Activated CD4-positive, alpha-beta T cell treated with anti-CD3 and anti-CD28 coated beads, Interleukin-2, amount 50 U/mL, for 48 hours (primary cell): ENCODE results near the gene PARD3B.

Experiments used
- DNase-seq, 2 experiments: peaks; one replicate each; pipeline ENCODE4 v3.0.0-alpha.2; 2020

PARD3B gene

DNA sequence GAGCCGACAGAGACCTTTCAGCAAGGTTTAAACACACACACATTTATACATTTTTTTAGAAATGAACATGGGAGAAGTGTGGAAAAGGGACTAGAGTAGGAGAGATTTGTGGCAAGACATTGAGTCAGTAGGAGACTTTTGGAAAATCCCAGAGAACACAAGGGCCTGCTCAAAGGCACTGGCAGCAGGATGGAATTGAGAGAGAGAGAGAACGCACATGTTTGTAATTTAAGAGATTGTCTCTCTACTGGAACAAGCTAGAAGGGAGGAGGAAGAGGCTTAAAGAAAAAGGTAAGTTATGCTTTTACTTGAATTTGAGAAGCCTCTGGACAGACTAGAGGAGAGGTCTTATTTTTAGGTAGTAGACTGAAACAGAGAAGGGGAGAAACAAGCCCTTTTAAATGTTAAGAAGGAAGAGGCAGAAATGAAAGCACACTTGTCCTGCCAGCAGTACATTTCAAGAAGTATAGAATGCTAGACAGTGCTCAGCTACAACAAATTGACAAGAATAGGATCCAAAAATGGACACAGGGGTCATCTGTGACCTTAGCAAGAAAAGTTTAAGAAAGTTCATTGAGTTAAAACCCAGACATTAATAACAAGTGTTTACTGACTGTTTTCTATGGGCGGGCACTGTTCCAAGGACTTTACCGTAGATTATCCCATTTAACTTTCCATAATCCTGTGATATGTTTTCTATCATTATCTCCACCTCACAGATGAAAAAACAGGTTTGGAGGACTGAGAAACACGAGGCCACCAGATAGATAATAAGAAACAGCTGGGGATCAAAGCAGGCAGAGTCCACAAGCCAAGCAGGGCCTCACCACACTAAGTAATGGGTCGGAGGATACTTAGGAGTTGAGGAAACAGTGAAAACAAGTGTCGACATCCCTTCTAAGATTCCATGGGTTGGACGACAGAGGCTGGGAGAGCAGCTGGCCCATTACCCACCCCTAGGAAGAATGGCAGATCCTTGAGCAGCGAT lies 830.5 kb downstream of the PARD3B start:
- no peak for DNase-seq

DNA sequence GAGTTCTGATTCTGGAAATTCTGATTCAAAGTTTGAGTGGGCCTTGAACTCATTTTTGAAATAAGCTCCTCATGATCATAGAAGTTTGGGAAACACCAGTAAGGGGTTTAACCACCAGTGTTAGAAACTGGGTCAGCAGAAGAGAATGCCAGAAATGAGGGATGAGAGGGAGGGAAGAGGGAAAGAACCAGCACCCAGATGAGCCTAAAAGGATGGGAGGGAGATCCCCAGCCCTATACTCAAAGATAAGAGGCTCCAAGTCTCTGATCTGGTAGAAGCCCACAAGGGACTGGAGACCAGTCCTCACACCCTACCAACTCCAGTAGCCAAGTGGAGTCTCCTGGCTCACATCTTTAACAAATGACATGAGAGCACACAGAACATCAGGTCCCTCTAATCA lies 832.0 kb downstream of the PARD3B start:
- no peak for DNase-seq

DNA sequence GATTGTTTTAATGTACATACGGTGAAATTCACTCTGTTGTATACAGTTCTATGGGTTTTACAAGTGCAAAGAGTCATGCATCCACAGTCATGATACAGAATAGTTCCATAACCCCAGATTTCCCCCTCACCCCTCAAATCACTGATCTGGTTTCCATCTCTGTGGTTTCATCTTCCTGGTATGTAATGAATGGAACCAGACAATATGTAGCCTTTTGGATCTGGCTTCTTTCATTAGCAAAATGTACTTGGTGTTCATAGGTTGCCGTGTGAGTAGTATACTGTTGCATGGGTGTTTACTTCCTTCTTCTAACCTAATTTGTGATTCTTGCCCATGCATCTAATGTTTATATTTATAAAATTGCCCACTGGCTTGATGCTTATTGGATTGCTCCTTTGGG lies 838.3 kb downstream of the PARD3B start:
- no peak for DNase-seq

DNA sequence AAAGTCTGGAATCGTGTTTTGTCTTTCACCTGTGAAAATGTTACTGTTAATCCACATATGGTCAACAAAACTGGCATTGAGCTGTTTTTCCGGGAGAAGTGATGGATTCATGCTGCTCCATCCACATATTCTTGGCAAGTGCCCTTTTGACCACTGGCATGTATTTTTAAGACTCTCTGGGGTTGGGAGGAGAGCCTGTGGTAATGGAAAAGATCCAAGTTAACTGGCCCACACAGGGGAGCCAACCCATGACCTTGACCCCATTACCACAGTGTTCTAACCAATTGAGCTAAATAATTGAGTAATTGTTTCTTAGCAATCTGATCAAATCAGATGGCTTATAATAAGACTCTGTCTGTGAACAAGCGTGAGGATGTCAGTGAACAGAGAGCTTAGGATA lies 840.8 kb downstream of the PARD3B start:
- no peak for DNase-seq

DNA sequence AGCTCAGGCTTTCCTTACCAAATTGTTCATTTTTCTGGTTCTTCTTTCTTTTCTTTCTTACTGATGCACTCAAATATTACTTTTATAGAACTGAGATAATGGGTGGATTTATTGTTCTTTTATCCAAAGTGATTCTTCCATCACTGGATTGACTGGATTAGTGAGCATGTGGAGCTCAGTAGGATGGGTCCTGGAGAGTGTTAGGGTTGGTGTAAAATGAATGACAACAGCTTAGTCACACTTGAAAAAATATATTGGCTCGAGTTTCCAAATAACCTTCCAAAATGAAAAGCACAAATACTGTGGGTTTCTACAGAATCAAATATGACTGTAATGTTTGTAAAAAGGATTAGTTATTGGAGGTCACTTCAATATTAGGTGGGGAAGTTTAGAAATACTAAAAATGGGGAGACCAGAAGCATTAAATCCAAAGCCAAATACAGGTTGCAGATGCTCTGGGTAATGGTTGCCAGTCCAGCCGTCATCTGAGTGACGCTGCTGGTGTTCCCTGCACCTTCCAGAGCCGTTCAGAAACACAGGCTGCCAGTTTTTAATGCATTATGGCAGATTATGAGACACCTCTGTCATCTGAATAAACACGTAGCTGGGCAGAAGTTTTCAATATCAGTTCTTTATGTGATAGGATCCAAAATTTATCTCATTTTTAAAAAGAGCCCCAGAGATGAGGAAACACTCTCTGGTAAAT lies 842.2 kb downstream of the PARD3B start:
- no peak for DNase-seq

DNA sequence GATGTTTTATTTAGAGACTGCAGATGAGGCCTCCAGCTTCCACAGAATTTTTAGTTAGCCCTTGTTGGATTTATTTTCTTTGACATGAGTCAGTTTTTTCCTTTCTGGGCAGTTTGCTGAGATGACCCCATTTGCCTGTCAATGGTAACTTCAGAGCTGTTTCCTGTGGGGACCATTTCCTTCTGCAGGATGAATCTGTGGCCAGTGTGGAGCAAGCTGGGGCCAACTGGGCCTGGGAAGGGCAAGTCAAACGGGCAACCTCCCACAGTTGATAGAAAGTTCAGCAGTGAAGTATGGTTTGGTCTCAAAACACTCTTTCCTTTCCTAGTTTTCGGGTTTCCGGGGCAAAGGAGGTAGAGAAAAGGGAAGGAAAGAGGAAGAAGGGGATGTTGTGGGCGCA lies 845.6 kb downstream of the PARD3B start:
- no peak for DNase-seq

DNA sequence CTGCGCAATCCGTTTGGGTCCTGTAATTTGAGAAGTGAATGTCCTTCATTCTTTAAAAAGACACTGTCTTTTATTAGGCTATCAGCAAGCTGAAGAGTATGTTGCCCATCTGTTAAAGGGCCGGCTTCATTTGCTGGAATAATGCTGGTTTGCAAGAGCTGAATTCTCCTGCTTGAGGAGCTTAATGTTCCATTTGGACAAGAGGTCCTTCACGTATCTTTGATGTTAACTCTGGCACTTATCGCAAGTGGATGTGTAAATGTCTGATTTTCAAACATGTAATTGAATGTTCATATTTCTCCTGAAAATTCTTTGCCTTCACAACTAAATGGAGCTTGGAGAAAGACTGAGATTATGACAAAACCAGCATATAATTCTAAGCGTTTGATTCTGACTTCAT lies 856.2 kb downstream of the PARD3B start:
- no peak for DNase-seq

DNA sequence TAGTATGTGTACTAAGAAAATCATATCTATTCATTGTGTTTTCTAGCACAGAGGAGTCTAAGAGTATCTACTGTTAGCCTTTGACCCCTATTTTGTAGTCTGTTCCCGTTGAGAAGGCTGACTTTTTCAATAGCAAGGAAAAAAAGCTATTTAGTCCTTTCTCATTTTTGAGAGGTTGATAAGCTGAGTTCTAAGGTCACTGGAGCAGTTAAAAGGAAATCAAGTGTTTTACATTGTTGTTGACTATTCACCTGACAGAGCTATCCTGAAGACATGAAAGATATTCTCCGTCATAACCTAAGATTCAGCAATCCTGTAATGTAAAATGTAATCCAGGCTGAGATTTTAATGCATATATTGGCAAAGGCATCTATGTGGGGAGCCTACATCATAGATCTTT lies 856.7 kb downstream of the PARD3B start:
- DNase-seq, result no peak

DNA sequence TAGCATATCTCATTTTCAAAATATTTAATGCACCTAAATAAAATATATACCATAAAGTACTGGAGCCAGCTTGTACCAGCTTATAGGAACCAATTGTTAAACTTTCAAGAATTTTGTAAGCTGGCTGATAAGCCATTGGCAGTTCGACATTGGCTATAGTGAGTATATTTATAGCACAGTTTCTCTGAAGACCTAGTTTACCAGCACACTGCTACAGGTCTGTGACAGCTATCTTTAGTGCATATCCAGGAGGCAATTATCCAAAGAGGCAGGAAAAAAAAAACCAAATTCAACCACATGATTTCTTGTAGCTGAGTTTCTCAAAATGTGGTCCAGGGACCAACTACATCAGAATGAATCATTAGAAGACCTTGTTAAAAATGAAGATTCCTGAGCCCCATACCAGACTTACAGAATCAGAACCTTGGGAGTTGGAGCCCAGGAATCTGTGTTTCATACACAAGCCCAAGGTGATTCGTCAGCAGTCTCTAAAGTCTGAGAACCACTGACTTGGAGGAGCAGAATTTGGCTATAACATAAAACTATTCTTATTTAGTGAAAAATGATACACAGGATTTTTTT lies 858.1 kb downstream of the PARD3B start:
- no peak for DNase-seq

DNA sequence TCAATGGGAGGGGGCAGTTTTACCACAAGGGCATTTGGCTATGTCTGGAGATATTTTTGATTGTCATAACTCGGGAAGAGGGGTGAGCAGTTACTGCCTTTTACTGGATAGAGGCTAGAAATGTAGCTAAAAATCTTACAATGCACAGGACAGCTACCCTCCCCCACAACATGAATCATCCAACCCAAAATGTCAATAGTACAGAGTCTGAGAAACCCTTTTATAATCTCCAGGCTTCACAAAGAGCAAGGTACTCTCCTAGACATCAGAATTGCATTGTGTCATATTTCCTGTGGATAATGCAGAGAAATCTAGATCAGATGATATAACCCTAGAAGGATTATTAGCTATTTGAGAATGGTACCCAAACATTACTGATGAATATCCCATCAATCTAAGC lies 859.9 kb downstream of the PARD3B start:
- no peak for DNase-seq

DNA sequence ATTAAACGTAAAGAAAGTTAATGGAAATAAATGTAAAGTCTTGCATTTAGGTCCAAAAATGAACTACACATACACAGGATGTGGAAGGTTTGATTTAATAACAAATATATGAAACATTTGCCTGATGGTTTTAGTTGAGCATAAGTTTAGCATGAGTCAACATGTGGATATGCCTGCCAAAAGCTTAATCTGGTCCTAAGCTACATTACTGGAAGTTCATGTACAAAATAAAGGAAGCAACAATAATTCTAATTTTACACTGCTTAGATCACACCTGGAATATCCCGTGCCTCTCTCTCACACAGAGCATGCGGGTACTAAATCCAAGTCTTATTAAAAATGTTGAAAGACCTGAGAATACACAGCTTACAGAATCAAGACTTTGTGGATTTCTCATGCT lies 860.5 kb downstream of the PARD3B start:
- no peak for DNase-seq

DNA sequence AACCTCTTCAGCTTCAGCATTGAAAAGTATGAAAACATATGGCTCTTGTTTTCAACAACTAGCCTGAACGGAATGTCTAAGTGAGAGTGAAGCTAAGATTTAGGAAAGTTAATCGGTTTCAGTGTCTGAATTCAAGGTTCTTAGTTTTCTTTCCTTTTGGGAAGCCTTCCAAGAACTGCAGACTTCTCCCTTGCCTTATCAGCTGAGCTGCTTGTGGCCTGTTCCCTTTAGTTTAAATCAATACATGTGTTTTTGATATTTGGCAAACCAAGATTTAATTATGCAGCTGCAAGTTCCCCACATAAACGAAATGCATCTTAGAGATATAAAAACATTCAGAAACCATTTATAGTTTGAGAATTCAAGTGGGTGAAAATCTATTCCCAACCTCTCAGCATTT lies 862.7 kb downstream of the PARD3B start:
- DNase-seq, result no peak

DNA sequence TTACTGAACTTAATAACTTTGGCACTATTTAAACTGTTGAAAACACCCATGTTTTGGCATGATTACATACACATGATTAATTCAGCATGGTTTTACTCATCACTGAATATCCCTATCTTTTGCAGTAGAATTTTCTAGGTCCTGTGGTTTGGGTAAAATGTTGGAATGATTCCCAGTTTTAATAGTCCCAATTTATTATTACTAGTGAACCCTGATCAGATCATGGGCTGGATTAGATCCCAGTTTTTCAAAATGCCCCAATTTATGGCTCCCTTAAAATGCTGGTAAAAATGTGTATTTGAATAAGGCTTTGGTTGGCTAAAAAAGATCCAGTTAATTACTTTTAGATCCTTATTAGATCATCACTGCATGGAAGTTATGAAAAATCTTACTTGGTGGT lies 863.4 kb downstream of the PARD3B start:
- DNase-seq, result no peak

DNA sequence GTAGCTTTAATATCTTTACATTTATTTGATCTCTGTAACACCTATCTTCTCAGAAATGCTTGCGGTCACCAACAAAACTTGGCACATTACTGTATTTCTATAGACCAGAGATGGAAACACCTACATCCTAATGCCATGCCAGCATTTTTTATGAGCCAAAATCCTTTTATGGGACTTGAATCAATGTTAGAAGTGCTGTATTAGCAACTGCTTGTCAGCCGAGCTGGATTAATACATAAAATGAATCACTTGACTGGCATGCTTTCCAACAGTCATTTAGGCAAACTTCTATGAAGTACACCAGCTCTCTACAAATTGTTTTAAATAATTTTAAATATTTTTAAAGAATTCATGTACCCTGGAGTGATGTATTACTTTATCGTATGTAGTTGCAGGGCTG lies 864.1 kb downstream of the PARD3B start:
- DNase-seq, result no peak

DNA sequence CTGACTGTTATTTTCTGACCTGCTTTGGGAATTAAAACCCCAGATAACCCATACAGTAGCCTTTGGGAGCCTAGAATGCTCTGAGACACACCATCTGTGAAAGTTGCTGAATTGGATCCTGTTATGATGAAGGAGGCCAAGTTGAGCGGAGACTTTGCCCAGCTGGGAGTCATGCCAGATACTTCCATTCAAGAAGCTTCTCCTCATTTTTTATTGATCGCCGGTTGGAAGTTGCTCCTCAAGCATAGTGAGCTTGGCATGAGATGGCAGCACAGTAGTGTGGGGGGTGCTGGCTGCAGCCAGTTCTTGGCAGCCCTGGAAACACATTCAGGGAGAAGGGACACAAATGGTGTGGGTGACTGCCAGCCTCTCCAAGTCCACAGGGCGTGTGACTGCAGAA lies 866.3 kb downstream of the PARD3B start:
- DNase-seq, result no peak

DNA sequence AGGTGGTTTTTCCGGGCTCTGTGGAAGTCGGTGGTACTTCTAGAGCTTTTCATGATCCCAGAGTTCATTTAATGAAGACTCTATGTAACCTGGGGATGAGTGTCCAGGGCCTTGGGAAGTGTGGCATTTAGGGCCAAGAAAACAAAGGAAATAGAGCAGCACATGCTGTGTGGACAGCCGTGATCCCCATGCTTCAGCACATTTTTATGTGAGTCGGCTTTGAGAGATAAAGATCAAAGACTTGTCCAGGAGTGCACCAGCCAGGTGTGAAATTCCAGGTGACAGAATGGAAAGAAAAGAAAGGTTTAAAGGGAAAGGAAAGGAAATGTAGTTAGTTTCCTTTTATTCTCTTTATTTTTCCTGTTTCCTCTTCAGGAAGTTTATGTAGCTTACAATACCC lies 879.1 kb downstream of the PARD3B start:
- DNase-seq, result no peak

DNA sequence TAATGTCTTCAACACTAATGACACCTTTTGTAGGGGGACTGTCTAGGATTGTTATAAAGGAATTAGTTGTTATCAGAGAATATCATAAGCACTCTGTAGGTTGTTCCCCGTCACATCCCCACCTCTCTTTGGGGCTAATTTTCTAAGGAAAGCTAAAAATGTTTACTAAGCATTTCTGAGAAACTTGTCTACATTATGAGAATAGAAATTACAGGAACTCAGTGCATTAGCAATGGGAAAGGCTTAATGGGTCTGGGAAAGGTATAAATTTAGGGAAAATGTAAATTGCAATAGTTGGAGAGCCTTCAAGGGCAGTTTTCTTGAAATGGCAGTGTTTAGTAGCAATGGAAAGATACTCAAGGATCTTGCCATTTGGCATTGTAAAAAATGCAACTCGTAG lies 879.8 kb downstream of the PARD3B start:
- no peak for DNase-seq

DNA sequence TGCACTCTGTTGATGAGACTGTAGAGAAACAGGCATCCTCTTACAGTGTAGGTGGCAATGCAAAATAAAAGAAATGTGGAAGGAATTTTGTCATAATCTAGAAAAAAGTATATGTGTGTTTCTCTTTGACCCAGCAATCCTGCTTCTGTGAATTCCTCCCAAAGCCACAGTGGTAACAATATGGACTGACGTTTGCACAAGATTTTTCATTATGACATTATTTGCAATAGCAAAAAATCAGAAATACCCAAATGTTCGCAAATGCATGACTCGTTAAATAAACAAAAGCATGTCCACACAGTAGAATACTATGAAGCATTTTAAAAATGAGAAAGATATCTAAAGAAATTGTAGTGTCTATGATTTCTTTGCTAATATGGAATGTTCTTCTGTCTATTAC lies 881.8 kb downstream of the PARD3B start:
- no peak for DNase-seq

DNA sequence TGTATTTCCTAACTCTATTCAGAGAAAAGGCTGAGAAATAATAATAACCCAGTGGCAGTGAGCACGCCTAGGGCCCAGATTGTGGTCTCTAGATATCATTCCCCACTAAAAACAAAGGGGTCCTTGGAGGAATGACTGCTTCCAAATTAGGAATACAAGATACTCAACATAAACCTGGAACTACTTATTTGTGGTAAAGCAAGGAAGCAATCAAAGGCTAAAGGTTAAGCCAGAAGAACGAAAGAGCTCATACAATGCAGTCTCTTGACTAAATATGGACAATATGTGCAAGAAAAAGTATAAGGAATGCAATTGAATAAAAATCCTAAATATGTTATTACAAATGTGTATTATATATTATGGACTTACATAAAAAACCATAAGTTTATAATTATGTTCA lies 883.5 kb downstream of the PARD3B start:
- DNase-seq, result no peak

DNA sequence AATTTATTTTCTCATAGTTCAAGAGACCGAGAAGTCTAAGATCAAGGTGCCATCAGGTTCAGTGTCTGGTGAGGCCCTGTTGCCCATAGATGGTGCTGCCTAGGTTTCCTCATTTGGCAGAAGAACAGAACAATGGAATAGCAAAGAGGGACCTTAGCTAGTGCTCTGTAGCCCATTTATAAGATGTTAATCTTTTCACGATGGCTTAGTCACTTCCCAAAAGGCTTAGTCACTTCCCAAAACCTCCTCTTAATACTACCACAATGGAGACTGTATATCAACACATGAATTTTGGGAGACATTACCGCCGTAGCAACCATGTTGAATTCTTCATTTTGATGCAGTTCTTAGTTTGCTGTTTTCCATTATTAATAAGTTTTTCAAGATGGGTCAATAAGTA lies 890.7 kb downstream of the PARD3B start:
- DNase-seq, result no peak

DNA sequence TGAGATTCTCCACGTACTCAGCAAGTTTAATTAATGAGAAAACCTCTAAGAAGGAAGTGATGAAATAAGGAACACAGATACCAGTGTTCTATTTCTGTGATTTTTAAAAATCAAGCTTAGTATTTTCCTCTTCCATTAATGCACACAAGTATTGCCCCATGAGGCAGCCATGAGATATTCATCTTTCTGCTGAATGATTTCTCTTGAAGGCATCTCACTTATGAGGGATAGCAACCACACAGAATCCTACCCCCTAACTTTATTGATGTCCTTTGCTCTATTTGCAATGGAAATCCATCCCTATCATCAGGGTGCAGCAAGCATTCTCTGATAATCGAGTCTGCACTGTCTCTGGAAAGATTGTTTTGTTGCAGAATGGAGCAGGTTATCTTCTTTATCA lies 893.0 kb downstream of the PARD3B start:
- DNase-seq, result no peak

DNA sequence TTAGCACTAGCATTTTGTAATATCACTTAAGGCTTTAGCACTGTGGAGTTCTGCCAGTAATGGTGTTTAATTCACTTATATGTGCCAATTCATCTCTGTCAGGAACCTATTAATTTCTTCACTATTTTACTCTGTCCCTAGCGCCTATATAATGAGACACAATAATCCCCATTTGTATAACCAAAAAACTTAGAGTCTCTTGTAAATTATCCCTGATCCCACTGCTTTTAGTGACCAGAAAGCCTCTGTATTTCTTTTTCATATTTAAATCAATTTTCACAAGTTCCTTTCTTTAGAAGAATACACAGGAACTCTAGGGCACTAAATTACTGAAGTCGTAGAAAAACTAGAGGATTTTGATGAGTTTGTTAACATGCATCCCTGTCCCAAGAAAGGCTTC lies 894.3 kb downstream of the PARD3B start:
- DNase-seq, result no peak

DNA sequence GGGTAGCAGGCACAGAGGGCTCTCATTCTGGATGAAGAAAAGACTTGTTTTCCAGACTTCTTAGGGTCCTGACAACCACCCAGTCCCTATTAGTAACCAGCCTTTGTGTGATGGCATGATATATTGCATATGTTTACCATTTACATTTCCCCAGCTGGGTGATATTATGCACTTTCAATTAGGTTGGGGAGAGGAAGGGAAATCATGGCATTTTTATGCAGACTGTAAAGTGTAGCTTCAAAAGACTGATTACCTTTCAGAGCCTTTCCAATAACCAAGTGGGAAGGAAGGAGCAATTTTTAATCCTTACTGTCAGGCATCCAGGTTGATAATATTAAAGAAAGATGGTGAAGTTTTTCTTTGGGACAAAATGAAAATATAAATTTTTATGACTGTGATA lies 896.2 kb downstream of the PARD3B start:
- DNase-seq, result no peak

DNA sequence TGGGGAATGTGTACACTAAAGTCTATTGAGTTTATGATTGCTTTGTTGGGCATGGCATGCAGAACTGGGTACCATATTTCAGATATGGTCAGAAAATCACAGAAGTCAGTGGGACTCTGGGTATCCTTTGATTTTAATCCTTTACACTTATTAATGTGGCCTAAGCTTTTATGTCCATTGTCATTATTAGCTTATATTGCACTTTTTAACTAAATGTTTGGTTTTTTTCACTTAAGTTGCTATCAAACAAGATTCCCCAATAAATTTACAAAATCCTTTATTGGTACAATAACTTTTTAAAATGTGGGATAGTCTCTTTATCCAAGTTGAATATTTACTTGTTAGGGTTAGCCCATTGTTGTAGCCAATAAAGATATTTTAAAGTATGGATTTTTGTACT lies 902.9 kb downstream of the PARD3B start:
- DNase-seq, result no peak
